ENCODE data around the gene ZNF644. TPM values are rescaled to one million over a fixed set of nuclear protein-coding genes. Genes with fewer than 3 reads are reported as not detected.

The ZNF644 gene
- total and polyA plus RNA-seq, 4 donors, result 12.2 to 121 (median 35.5) TPM

- H3K27me3 ChIP-seq (ENCODE audit: control insufficient read depth in 3 of 3, insufficient read depth in 3 of 3, low read length in 2 of 3), result no peaks in the 10 kb centered on the region
- H3K9me3 ChIP-seq (ENCODE audit: control insufficient read depth in 4 of 4, insufficient read depth in 3 of 4, low read length in 3 of 4), result no peaks in the 10 kb centered on the region
- H3K4me1 ChIP-seq (ENCODE audit: control insufficient read depth in 5 of 5, insufficient read depth in 5 of 5, low read length in 5 of 5), result peaks cover 0 to 17% (median 0%) of the 10 kb centered on the region in 5 donors
- peaks cover 0 to 3% (median under 1%) of the 10 kb centered on the region in 4 donors for H3K36me3 ChIP-seq (ENCODE audit: control insufficient read depth in 4 of 4, insufficient read depth in 4 of 4, low read length in 4 of 4)
- no peak overlapping the region for H3K4me3 ChIP-seq
- no peak overlapping the region for H3K9ac ChIP-seq (ENCODE audit: insufficient read depth in 1 of 2, low read length in 2 of 2)
- TF ChIP-seq, protein P1, sequence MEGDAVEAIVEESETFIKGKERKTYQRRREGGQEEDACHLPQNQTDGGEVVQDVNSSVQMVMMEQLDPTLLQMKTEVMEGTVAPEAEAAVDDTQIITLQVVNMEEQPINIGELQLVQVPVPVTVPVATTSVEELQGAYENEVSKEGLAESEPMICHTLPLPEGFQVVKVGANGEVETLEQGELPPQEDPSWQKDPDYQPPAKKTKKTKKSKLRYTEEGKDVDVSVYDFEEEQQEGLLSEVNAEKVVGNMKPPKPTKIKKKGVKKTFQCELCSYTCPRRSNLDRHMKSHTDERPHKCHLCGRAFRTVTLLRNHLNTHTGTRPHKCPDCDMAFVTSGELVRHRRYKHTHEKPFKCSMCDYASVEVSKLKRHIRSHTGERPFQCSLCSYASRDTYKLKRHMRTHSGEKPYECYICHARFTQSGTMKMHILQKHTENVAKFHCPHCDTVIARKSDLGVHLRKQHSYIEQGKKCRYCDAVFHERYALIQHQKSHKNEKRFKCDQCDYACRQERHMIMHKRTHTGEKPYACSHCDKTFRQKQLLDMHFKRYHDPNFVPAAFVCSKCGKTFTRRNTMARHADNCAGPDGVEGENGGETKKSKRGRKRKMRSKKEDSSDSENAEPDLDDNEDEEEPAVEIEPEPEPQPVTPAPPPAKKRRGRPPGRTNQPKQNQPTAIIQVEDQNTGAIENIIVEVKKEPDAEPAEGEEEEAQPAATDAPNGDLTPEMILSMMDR (IDR thresholded peaks at IDR 0.05; ENCODE audit: control extremely low read depth, extremely low read depth), result no peak
- ATAC-seq (ENCODE audit: insufficient read depth, low FRiP score) (no peak), DNase-seq (no peak)
- no peak overlapping the region for H3K27ac ChIP-seq (ENCODE audit: low read depth in 1 of 2, low read length in 1 of 2)
Measured at GRCh38 chr1:91007827-91008226, 14.0 kb downstream of the ZNF644 start.

- DNase-seq (no peak), ATAC-seq (ENCODE audit: insufficient read depth, low FRiP score) (no peak)
- no peak overlapping the region for H3K27ac ChIP-seq (ENCODE audit: low read depth in 1 of 2, low read length in 1 of 2)
- H3K4me1 ChIP-seq (ENCODE audit: control insufficient read depth in 5 of 5, insufficient read depth in 5 of 5, low read length in 5 of 5), result peaks cover 0 to 15% (median 0%) of the 10 kb centered on the region in 5 donors
- H3K36me3 ChIP-seq (ENCODE audit: control insufficient read depth in 4 of 4, insufficient read depth in 4 of 4, low read length in 4 of 4), result peaks cover 0 to 2% (median under 1%) of the 10 kb centered on the region in 4 donors
- H3K9ac ChIP-seq (ENCODE audit: insufficient read depth in 1 of 2, low read length in 2 of 2), result no peak overlapping the region
- no peaks in the 10 kb centered on the region for H3K9me3 ChIP-seq (ENCODE audit: control insufficient read depth in 4 of 4, insufficient read depth in 3 of 4, low read length in 3 of 4)
- no peaks in the 10 kb centered on the region for H3K27me3 ChIP-seq (ENCODE audit: control insufficient read depth in 3 of 3, insufficient read depth in 3 of 3, low read length in 2 of 3)
- TF ChIP-seq, protein P1 (IDR thresholded peaks at IDR 0.05; ENCODE audit: control extremely low read depth, extremely low read depth), result no peak
- 94 to 96% methylated on average over 7 of the region's 7 CpGs for WGBS, 2 donors
- H3K4me3 ChIP-seq, result no peak overlapping the region
Measured at GRCh38 chr1:91007092-91007491, 14.7 kb downstream of the ZNF644 start.

DNA sequence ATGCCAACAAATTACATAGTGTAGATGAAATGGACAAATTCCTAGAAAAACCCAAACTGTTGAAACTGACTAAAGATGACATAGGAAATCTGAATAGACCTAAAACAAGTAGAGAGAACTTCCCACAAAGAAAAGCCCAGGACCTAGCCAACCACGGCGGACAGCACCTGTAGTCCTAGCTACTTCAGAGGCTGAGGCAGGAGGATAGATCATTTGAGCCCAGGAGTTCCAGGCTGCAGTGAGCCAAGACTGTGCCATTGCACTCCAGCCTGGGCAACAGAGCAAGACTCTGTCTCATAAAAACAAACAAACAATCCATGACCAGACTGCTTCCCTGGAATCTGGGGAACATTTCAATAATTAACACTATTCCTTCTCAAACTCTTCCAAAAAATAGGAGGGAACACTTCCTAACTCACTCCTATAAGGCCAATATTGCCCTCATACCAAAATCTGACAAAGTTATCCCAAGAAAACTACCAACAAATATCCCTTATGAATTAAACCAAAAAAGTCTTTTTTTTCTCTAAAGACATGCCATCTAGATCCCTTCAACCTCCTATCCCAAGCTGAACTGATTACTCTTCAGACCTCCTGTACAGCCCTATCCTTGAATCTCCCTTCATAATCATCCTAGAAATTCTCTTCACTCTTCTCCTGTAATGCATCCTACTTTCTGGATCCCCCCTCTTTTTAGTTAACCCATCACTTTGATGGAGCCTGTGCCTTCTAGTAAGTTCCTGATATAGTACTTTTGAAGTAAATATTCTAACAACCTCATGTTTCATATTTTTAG lies 15.5 kb downstream of the ZNF644 start:
- peaks cover 0 to 2% (median 0%) of the 10 kb centered on the region in 4 donors for H3K36me3 ChIP-seq (ENCODE audit: control insufficient read depth in 4 of 4, insufficient read depth in 4 of 4, low read length in 4 of 4)
- no peak overlapping the region for H3K9ac ChIP-seq (ENCODE audit: insufficient read depth in 1 of 2, low read length in 2 of 2)
- ATAC-seq (ENCODE audit: insufficient read depth, low FRiP score) (no peak), DNase-seq (no peak)
- 98 to 99% methylated on average over 2 of the region's 2 CpGs for WGBS, 2 donors
- H3K9me3 ChIP-seq (ENCODE audit: control insufficient read depth in 4 of 4, insufficient read depth in 3 of 4, low read length in 3 of 4), result no peaks in the 10 kb centered on the region
- no peak overlapping the region for H3K4me3 ChIP-seq
- peaks cover 0 to 10% (median 0%) of the 10 kb centered on the region in 5 donors for H3K4me1 ChIP-seq (ENCODE audit: control insufficient read depth in 5 of 5, insufficient read depth in 5 of 5, low read length in 5 of 5)
- TF ChIP-seq, protein P1 (IDR thresholded peaks at IDR 0.05; ENCODE audit: control extremely low read depth, extremely low read depth), result no peak
- no peak overlapping the region for H3K27ac ChIP-seq (ENCODE audit: low read depth in 1 of 2, low read length in 1 of 2)
- no peaks in the 10 kb centered on the region for H3K27me3 ChIP-seq (ENCODE audit: control insufficient read depth in 3 of 3, insufficient read depth in 3 of 3, low read length in 2 of 3)

All from lung (tissue), 12 donors.